Measurements from ENCODE around the gene PRKCB.
"Not testable (repeated sequence)": the region's sequence is repeated elsewhere in the genome, so short reads cannot be mapped to it uniquely, and the experiment has no call there.

PRKCB gene

DNA sequence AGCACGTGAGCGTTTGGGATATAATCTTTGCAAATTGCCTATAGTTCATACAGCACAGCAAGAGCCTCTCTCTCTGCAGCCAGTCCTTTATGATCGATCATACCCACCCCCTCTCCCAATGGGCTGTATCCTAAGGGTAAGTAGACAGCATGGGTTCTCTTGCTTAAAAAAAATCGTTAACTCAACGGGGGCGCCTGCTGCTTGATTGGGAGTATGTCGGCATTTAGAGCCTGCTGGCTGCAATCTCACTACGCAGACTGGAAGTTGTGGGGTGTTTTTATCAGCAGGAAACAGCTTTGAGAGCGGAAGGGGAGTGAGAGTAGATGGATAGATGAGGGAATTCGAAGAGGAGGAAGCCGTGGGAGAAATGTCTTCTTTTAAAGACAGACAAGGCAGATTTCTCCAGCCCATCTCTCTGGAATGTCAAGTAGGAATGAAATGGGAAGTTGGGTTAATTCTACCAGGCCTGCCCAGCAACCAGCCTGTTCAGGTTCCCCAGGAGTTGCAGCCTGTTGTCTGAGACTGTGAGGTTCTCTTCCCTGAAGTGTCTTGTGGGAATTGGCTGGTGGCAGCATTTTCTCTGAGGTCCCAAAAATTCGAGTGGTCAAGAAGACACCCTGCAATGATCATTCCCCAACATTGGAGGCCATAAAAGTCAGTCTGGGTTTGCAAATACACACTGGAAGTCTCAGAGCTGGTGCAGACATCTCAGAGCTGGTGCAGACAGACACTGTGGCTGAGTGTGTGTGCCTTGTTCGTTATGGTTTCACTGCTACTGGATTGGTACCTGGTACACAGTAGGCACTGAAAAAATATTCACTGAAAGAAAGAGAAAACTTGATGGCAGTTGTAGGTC lies 65.6 kb downstream of the PRKCB start:
- no peak for DNase-seq (ENCODE audit: low spot score)

DNA sequence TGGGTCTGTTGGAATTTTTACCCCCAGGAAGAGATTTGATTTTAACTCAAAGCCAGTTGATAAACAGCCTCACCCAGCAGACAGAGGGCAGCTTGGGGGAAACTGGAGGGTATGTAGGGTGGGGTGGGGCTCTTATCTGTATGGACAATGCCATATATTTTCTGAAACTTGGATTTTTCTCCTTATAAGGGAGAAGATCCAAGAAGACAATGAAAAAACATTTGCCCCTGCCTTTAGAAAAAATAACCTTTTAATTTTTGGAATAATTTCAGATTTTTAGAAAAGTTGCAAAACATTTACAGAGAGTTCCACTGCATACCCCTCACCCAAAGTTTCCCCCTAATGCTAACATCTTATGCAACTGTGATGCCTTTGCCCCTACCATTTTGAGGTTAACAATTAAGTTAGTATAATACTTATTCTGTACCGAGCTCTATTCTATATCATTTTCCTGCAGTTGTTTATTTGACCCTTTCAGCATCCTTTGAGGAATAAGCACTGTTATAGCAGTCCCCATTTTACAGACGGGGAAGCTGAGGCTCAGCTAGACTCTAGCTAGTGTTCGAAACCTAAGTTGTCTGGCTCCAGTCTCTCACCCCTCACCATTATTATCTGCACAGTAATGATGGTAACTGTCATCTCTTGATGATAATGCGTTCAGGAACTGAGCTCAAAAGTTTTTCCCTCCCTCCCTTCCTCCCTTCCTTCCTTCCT lies 66.4 kb downstream of the PRKCB start:
- FAIRE-seq (no peak), DNase-seq (ENCODE audit: low spot score) (no peak)

More for the DNA sequence above, 65.6 kb downstream of the PRKCB start:
- no peak for FAIRE-seq

- DNase-seq (ENCODE audit: low spot score) = no peak
- FAIRE-seq = no peak
Measured at GRCh38 chr16:23902748-23903414, 67.1 kb downstream of the PRKCB start.

- FAIRE-seq (no peak), DNase-seq (ENCODE audit: low spot score) (peak; percentile 57)
Measured at GRCh38 chr16:23905027-23905426, 69.2 kb downstream of the PRKCB start.

- FAIRE-seq (no peak), DNase-seq (ENCODE audit: low spot score) (no peak)
Measured at GRCh38 chr16:23907457-23907902, 71.7 kb downstream of the PRKCB start.

GRCh38 chr16:23907903-23908302 lies 72.1 kb downstream of the PRKCB start:
- no peak for DNase-seq (ENCODE audit: low spot score)
- FAIRE-seq = no peak

DNA sequence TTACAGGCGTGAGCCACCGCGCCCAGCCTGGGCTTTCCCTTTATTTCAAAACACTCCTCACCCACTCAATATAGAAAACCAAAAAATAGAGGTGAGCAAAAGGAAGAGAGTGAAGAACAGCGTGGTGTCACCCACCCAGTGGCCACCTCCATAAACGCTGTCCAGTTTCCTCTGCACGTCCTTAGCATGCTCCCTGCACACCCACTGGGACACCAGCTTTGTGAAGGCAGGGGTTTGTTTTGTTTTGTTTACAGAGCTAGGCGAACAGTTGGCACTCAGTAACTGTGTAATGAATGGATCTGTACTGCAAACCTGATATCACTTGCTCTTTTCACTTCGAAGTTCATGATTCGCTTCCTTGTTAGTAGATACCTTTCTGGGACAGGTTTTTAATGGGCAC lies 73.0 kb downstream of the PRKCB start:
- no peak for FAIRE-seq

GRCh38 chr16:23909792-23910418 lies 74.1 kb downstream of the PRKCB start:
- no peak for FAIRE-seq
- DNase-seq (ENCODE audit: low spot score) = no peak

More for the DNA sequence above, 73.0 kb downstream of the PRKCB start:
- no peak for DNase-seq (ENCODE audit: low spot score)

GRCh38 chr16:23914946-23915530 lies 79.3 kb downstream of the PRKCB start:
- DNase-seq (ENCODE audit: low spot score) (no peak), FAIRE-seq (no peak)

GRCh38 chr16:23916552-23916951 lies 80.8 kb downstream of the PRKCB start:
- not testable (repeated sequence) for DNase-seq (ENCODE audit: low spot score); FAIRE-seq

DNA sequence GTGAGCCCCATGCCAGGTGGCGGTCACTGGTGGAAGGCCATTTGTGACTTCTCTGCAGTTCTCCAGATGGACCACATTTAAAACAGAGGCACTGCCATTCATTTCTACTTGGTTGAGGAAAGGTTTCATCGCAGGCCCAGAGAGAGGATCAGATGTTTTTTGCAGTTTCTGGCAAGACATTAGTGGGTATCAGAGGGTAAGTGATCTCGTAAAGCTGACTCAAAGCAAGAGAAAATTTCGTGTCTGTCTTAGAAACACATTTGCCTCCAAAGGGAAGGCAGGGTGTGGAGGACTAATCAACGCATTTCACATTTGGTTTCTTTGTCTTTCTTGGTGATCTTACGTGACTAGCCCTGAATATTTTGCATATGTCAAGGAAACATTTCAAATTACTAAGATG lies 81.8 kb downstream of the PRKCB start:
- no peak for FAIRE-seq
- DNase-seq (ENCODE audit: low spot score) = no peak

GRCh38 chr16:23920446-23920845 lies 84.7 kb downstream of the PRKCB start:
- DNase-seq (ENCODE audit: low spot score) (no peak), FAIRE-seq (no peak)

DNA sequence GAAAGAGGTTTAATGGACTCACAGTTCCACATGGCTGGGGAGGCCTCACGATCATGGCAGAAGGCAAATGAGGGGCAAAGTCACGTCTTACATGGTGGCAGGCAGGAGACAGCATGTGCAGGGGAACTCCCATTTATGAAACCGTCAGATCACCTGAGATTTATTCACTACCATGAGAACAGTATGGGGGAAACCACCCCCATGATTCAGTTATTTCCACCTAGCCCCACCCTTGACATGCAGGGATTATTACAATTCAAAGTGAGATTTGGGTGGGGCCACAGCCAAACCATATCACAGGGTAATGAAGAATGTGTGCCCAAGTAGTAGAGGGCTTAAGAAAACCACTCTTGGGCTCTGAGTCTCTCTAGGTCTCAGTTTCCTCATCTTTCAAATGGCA lies 85.1 kb downstream of the PRKCB start:
- DNase-seq (ENCODE audit: low spot score) (no peak), FAIRE-seq (no peak)

- no peak for DNase-seq (ENCODE audit: low spot score)
- no peak for FAIRE-seq
Measured at GRCh38 chr16:23922406-23922805, 86.6 kb downstream of the PRKCB start.

DNA sequence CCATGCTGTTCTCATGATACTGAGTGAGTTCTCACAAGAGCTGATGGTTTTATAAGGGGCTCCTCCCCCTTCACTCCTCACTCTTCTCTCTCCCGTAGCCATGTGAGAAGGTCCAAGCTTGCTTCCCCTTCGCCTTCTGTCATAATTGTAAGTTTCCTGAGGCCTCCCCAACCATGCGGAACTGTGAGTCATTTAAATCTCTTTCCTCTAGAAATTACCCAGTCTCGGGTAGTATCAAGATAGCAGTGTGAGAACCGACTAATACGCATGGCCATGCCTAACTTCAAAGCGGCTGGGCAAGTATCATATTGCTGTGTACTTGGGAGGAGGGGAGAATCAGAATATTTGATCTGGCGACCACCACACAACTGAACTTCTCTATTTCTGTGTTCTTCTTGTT lies 88.3 kb downstream of the PRKCB start:
- DNase-seq (ENCODE audit: low spot score) (no peak), FAIRE-seq (no peak)

GRCh38 chr16:23927796-23928195 lies 92.0 kb downstream of the PRKCB start:
- no peak for DNase-seq (ENCODE audit: low spot score)
- no peak for FAIRE-seq

DNA sequence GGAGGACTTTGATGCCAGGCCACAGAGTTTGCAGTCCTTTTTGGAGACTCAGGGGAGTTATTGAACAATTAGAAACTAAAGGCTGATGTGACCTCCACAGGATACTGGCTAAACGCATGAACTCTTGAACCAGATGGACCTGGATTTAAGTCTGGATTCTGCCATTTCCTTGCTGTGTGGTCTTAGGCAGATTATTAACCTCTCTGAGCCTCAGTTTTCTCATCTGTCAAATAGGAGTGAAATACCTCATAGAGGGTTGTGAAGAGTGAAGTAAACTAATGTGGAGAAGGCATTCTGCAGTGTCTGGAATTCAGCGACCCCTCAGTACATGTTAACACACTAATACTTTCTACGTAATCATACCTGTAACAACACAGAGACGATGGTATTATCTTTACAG lies 93.5 kb downstream of the PRKCB start:
- DNase-seq (ENCODE audit: low spot score) (no peak), FAIRE-seq (no peak)

- no peak for FAIRE-seq
- DNase-seq (ENCODE audit: low spot score) = no peak
Measured at GRCh38 chr16:23929856-23930255, 94.1 kb downstream of the PRKCB start.

DNA sequence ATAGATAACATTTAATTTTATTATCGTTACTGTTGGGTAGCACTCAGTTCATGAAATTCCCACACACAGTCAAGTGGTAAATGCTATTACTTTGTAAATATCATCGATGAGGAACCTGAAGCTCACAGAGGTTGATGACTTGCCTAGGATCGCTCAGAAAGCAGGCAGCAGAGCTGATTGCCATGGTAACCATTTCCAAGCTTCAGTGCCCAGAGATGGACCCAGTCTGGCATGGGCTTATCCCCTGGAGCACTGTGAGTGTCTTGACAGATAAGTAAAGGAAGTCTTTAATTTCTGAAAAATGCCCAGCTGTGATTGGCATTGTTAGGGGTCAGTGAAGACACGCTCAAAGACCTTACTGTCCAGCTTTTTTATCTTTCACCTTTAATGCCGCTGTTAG lies 95.0 kb downstream of the PRKCB start:
- no peak for FAIRE-seq
- no peak for DNase-seq (ENCODE audit: low spot score)

DNA sequence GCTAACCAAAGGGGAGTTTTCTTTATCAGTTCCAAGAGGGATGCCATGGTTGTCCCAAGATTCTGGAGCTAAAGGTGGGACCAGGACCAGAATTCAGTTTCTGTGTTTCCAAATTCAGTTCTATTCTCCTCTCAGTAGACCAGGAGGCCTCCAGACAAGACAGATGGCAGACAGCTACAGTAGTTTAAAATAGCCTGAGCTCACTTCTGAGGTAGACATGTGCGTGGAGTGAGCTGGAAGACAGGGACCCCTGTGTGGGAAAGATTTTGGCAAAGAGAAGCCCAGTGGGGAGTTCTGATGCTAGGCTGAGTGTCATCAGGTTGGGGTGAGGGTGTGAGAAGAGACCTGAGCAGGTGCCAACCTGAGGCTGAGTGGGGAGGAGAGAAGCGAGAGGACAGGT lies 95.4 kb downstream of the PRKCB start:
- no peak for FAIRE-seq

GRCh38 chr16:23933650-23934049 lies 97.9 kb downstream of the PRKCB start:
- not testable (repeated sequence) for FAIRE-seq

More for the DNA sequence above, 95.4 kb downstream of the PRKCB start:
- DNase-seq (ENCODE audit: low spot score) = no peak

More at GRCh38 chr16:23933650-23934049, 97.9 kb downstream of the PRKCB start:
- DNase-seq (ENCODE audit: low spot score) = not testable (repeated sequence)

Measured in urothelium cell line (cell line).